ENCODE data around the gene TUBB4B. TPM values are rescaled to one million over a fixed set of nuclear protein-coding genes. Genes with fewer than 3 reads are reported as not detected.

TUBB4B gene
- total and polyA plus RNA-seq, 2 of the 4 experiments (the other 2 are of a cell fraction): 237 to 529 TPM

GRCh38 chr9:137211532-137211931 lies 29.6 kb upstream of the TUBB4B start:
- Histone ChIP-seq H3K18ac (ENCODE audit: low read depth, low read length) (no peak overlapping the region), H3K23ac (ENCODE audit: low read depth, low read length) (no peak overlapping the region), H3K4me3 (ENCODE audit: insufficient read depth, low read depth, low read length) (no peak overlapping the region), H2BK5ac (ENCODE audit: low read depth, low read length, poor library complexity, severe bottlenecking) (no peak overlapping the region), H3K4me2 (ENCODE audit: low read depth, low read length) (no peak overlapping the region), H3K9ac (ENCODE audit: low read depth, low read length) (no peak overlapping the region), H3K27me3 (ENCODE audit: control insufficient read depth, insufficient read depth, low read length) (no peaks in the 10 kb centered on the region), H2BK120ac (ENCODE audit: low read depth, low read length) (no peak overlapping the region), H2AK5ac (ENCODE audit: low read depth, low read length) (no peak overlapping the region), H3K4ac (ENCODE audit: low read depth, low read length) (no peak overlapping the region), H2AK9ac (replicated peaks; ENCODE audit: low read depth, low read length, poor library complexity) (no peak overlapping the region), H3K4me1 (ENCODE audit: control insufficient read depth, insufficient read depth, low read length) (peaks cover 2% of the 10 kb centered on the region; the same call in 1 of the 2 replicates), H4K5ac (ENCODE audit: low read depth, low read length) (no peak overlapping the region), H4K20me1 (ENCODE audit: insufficient read depth, low read length) (no peaks in the 10 kb centered on the region), H3K9me3 (ENCODE audit: control insufficient read depth, insufficient read depth, low read length) (no peaks in the 10 kb centered on the region), H4K91ac (ENCODE audit: insufficient read depth, low read depth, low read length) (no peak overlapping the region), H3K27ac (ENCODE audit: insufficient read depth, low read length) (no peak overlapping the region), H2BK15ac (ENCODE audit: low read depth, low read length) (no peak overlapping the region), H3K56ac (ENCODE audit: extremely low read depth, insufficient read depth, low read length) (no peak overlapping the region), H3K79me1 (ENCODE audit: low read depth in 1 of 2, low read length in 2 of 2) (peaks cover 14% of the 10 kb centered on the region in 2 experiments), H3K14ac (replicated peaks; ENCODE audit: low read depth, low read length) (no peak overlapping the region), H2BK20ac (ENCODE audit: low read depth, low read length) (no peak overlapping the region), H4K8ac (ENCODE audit: low read depth in 2 of 2, low read length in 2 of 2) (no peak overlapping the region), H2AFZ (replicated peaks; ENCODE audit: low read length, poor library complexity) (no peak overlapping the region), H3K9me1 (ENCODE audit: insufficient read depth, low read length) (no peaks in the 10 kb centered on the region), H3K36me3 (ENCODE audit: control insufficient read depth, insufficient read depth, low read length) (peaks cover 22% of the 10 kb centered on the region)
- in situ Hi-C loops (cut with MboI; ENCODE audit: low sequenced_read_pairs): no loop called here
- DNase-seq (no peak), ATAC-seq (ENCODE audit: low read depth) (no peak)
- intact Hi-C loops (cut with micrococcal nuclease): no loop called here
- BruUV-seq (replicated peaks): no TSS peak
- dilution Hi-C loops (cut with HindIII; ENCODE audit: low sequenced_read_pairs, unreplicated experiment): no loop called here
- ChIA-PET POLR2A (ENCODE audit: unreplicated experiment) (no interaction called here), CTCF (no interaction called here)
- 89% methylated on average over 9 of the region's 13 CpGs; no CpG with 5 or more reads in 1 of the 2 experiments for WGBS, 2 experiments (ENCODE audit: extremely low coverage in 2 of 2, insufficient read length in 1 of 2)
- TF ChIP-seq POLR2A (IDR thresholded peaks at IDR 0.05; ENCODE audit: low read depth, low read length): no peak

All from IMR-90 (cell line).